Activated CD8-positive, alpha-beta memory T cell treated with anti-CD3 and anti-CD28 coated beads, Interleukin-2, amount 50 U/mL, for 24 hours (primary cell): ENCODE results near the gene KRTAP22-2.

Source experiments
- DNase-seq: peaks from one replicate; pipeline ENCODE4 v3.0.0-alpha.2; 2020; ENCODE audit errors: extremely low read depth

Gene KRTAP22-2

GRCh38 chr21:30563072-30563471, 27.1 kb downstream of the KRTAP22-2 start:
- no peak for DNase-seq

DNA sequence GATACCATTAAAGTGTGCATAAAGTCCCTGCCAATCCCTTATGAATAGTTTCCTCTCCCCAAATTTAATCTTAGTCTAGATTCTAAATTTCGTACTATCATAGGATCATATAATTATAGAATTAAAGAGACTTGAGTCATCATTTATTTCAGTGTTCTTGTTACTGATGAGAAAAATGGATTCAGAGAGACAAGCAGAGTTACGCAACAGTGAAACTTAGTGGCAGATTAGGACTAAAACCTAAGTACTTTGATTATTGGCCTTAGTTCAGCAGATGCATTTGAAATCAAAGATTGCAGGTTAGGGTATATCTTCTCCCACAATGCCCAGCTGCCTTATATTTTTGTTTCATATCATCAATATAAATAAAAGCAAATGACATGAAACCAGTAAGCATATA, 28.2 kb downstream of the KRTAP22-2 start:
- DNase-seq: no peak

DNA sequence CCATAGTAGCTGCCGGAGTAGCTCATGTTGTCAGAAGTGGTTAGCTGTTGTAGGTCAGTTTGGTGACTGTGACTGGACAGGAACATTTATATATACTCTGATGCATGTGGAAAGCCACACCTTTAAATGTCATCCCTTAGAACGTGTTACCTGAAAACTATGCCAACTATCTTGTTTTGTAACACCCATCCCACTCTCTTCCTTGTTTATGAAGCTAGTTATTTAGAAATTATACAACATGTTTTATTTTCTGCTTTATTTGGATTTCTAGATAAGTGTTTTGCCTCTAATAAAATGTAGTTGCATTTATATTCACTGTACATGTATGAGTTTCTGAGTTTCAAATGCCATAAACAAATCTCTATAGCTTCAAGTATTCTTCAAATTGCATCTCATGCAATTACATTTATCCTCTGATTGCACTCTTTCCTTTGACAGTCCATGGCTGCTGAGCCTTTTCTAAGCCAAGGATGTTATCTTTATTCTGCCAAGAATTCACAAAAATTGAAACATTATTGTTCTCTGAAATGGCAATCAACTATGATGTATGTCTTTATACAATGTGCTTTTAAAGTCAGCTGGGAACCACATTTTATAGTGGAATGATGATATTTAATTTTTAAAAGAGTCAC, 28.8 kb downstream of the KRTAP22-2 start, which contains the start of gene KRTAP19-7:
Gene KRTAP19-7 (minus strand): TSS at position 51 of the 632 bp plus-strand sequence. CDS start 25 bp downstream, at position 26.
- no peak for DNase-seq

- no peak for DNase-seq
Measured at GRCh38 chr21:30555095-30555494, 35.1 kb downstream of the KRTAP22-2 start.

- DNase-seq: no peak
Measured at GRCh38 chr21:30552782-30553181, 37.4 kb downstream of the KRTAP22-2 start.

- DNase-seq: no peak
Measured at GRCh38 chr21:30541764-30542163, 48.4 kb downstream of the KRTAP22-2 start, which contains the start of gene KRTAP19-6. KRTAP19-6 (minus strand) TSS chr21:30541864; CDS start chr21:30541833, 31 bp downstream.
